H1 (cell line): ENCODE measurements around the gene LGALS4. TPM values are rescaled to one million over a fixed set of nuclear protein-coding genes. Genes with fewer than 3 reads are reported as not detected.
"Not testable (repeated sequence)": the region's sequence is repeated elsewhere in the genome, so short reads cannot be mapped to it uniquely, and the experiment has no call there.

Experiments used
- CTCF ChIA-PET: fragments of 300-600 bp; sonication (Branson Sonifier 250); formaldehyde crosslinking; loops from one replicate; lab custom pipeline; 2021; ENCODE audit not compliant: partially characterized antibody; lab: Charles Lee
- POLR2A ChIA-PET: fragments of 300-600 bp; sonication (Branson Sonifier 250); formaldehyde crosslinking; loops from one replicate; lab custom pipeline; 2021; ENCODE audit warnings: inconsistent platforms; ENCODE audit not compliant: partially characterized antibody; lab: Charles Lee
- DNase-seq, 2 experiments: peaks; one replicate each; pipeline versions ENCODE4 v3.0.0 to v3.0.0-alpha.2; 2010 to 2022; ENCODE audit warnings: low spot score in 2 of 2, low read depth in 1 of 2, mixed read lengths in 1 of 2
- FAIRE-seq: peaks from 2 replicates; lab custom pipeline; 2011; peaks lifted over from hg19 to GRCh38; lab: Jason Lieb, UNC
- H2AFZ ChIP-seq: 2 replicates; pipeline ENCODE4 v1.8.1; 2012; ENCODE audit warnings: low read length, inconsistent platforms
- H2AK5ac ChIP-seq: 2 replicates; pipeline ENCODE4 v1.6.1; 2013; ENCODE audit warnings: low read depth, low read length
- H2BK120ac ChIP-seq: replicated peaks from 2 replicates; pipeline ENCODE3; 2013; ENCODE audit warnings: low read depth, low read length, inconsistent platforms
- H2BK12ac ChIP-seq: 2 replicates; pipeline ENCODE4 v1.6.1; 2013; ENCODE audit warnings: low read depth, low read length
- H2BK15ac ChIP-seq: 2 replicates; pipeline ENCODE4 v1.6.1; 2013; ENCODE audit warnings: low read length
- H2BK20ac ChIP-seq: 2 replicates; pipeline ENCODE4 v1.6.1; 2013; ENCODE audit warnings: low read length
- H2BK5ac ChIP-seq: 2 replicates; pipeline ENCODE4 v1.6.1; 2013; ENCODE audit warnings: low read depth, low read length
- H3K14ac ChIP-seq: 2 replicates; pipeline ENCODE4 v1.6.1; 2013; ENCODE audit warnings: inconsistent platforms; ENCODE audit not compliant: insufficient read length
- H3K18ac ChIP-seq: 2 replicates; pipeline ENCODE4 v1.6.1; 2013; ENCODE audit warnings: low read length; ENCODE audit errors: extremely low read depth
- H3K23ac ChIP-seq: 2 replicates; pipeline ENCODE4 v1.6.1; 2013; ENCODE audit warnings: inconsistent platforms; ENCODE audit not compliant: insufficient read length
- H3K23me2 ChIP-seq: 2 replicates; pipeline ENCODE4 v1.6.1; 2013; ENCODE audit warnings: low read depth, low read length
- H3K27ac ChIP-seq: 2 replicates; pipeline ENCODE4 v1.6.1; 2011; ENCODE audit warnings: low read depth, low read length, inconsistent platforms
- H3K27me3 ChIP-seq, 4 experiments: replicated peaks in 1 of 4; 1 replicate in 1 of 4; 2 replicates in 3 of 4; pipeline versions ENCODE4 v1.6.1 to v1.8.1; 2011 to 2013; ENCODE audit warnings: low read length in 3 of 4, mild to moderate bottlenecking in 3 of 4, inconsistent platforms in 2 of 4, mixed read lengths in 2 of 4, moderate library complexity in 1 of 4; ENCODE audit not compliant: control insufficient read depth in 3 of 4, insufficient read depth in 3 of 4; ENCODE audit errors: extremely low read depth in 1 of 4
- H3K36me3 ChIP-seq, 4 experiments: 2 replicates each; pipeline versions ENCODE4 v1.6.1 to v1.8.1; 2011 to 2013; ENCODE audit warnings: mild to moderate bottlenecking in 4 of 4, low read length in 3 of 4, moderate library complexity in 2 of 4, control low read depth in 1 of 4, inconsistent platforms in 1 of 4; ENCODE audit not compliant: insufficient read depth in 4 of 4, control insufficient read depth in 2 of 4
- H3K4ac ChIP-seq: replicated peaks from 2 replicates; pipeline ENCODE3; 2013; ENCODE audit warnings: low read length, low read depth, mixed read lengths, inconsistent platforms; ENCODE audit not compliant: insufficient read length
- H3K4me1 ChIP-seq, 4 experiments: replicated peaks in 1 of 4; 1 replicate in 1 of 4; 2 replicates in 3 of 4; pipeline versions ENCODE4 v1.6.1 to v1.8.1; 2011 to 2013; ENCODE audit warnings: low read length in 3 of 4, inconsistent platforms in 2 of 4, mixed read lengths in 1 of 4; ENCODE audit not compliant: insufficient read depth in 4 of 4, control insufficient read depth in 3 of 4
- H3K4me2 ChIP-seq, 2 experiments: 2 replicates each; pipeline versions ENCODE4 v1.6.1 to v1.8.1; 2011 to 2013; ENCODE audit warnings: low read depth in 2 of 2, low read length in 2 of 2, control low read depth in 1 of 2, inconsistent platforms in 1 of 2, mild to moderate bottlenecking in 1 of 2; ENCODE audit not compliant: insufficient read depth in 1 of 2
- H3K4me3 ChIP-seq, 4 experiments: fragments of 200-600, 300-600 bp in 1 of 4; sonication (generic), shearing (Covaris generic), sonication (Bioruptor Twin) in 1 of 4; 2 replicates each; pipeline versions ENCODE4 v1.5.1 to v1.8.1; 2011 to 2016; ENCODE audit warnings: low read length in 4 of 4, low read depth in 3 of 4, control low read depth in 2 of 4, inconsistent platforms in 2 of 4, mild to moderate bottlenecking in 2 of 4, mixed read lengths in 1 of 4, moderate library complexity in 1 of 4; ENCODE audit not compliant: insufficient read depth in 2 of 4; ENCODE audit errors: extremely low read depth in 1 of 4
- H3K56ac ChIP-seq: replicated peaks from 2 replicates; pipeline ENCODE3; 2013; ENCODE audit warnings: low read depth, mild to moderate bottlenecking, mixed read lengths, low read length, inconsistent platforms; ENCODE audit not compliant: insufficient read length
- H3K79me1 ChIP-seq: 2 replicates; pipeline ENCODE4 v1.6.1; 2013; ENCODE audit warnings: low read depth, low read length, control low read depth
- H3K79me2 ChIP-seq, 2 experiments: 2 replicates each; pipeline versions ENCODE4 v1.6.1 to v1.8.1; 2012 to 2013; ENCODE audit warnings: low read length in 2 of 2, mild to moderate bottlenecking in 2 of 2, inconsistent platforms in 1 of 2; ENCODE audit not compliant: insufficient read depth in 2 of 2, control insufficient read depth in 1 of 2
- H3K9ac ChIP-seq, 4 experiments: replicated peaks in 1 of 4; 1 replicate in 1 of 4; 2 replicates in 3 of 4; pipeline versions ENCODE4 v1.6.1 to v1.8.1; 2011 to 2013; ENCODE audit warnings: low read depth in 3 of 4, low read length in 3 of 4, control low read depth in 2 of 4, mild to moderate bottlenecking in 2 of 4, moderate library complexity in 2 of 4, inconsistent platforms in 1 of 4; ENCODE audit errors: extremely low read depth in 1 of 4
- H3K9me3 ChIP-seq, 2 experiments: 2 replicates each; pipeline versions ENCODE4 v1.6.1 to v1.8.1; 2012 to 2013; ENCODE audit warnings: mild to moderate bottlenecking in 2 of 2, moderate library complexity in 2 of 2, control low read depth in 1 of 2, inconsistent platforms in 1 of 2, low read depth in 1 of 2, low read length in 1 of 2, mixed read lengths in 1 of 2; ENCODE audit not compliant: insufficient read depth in 2 of 2
- H4K20me1 ChIP-seq, 2 experiments: replicated peaks in 1 of 2; 2 replicates each; pipeline versions ENCODE3 to v1.8.1; 2011 to 2013; ENCODE audit warnings: inconsistent platforms in 2 of 2, low read length in 2 of 2, mild to moderate bottlenecking in 1 of 2; ENCODE audit not compliant: insufficient read depth in 2 of 2, control insufficient read depth in 1 of 2
- H4K5ac ChIP-seq: 2 replicates; pipeline ENCODE4 v1.6.1; 2013; ENCODE audit warnings: low read length, low read depth, mixed read lengths, inconsistent platforms; ENCODE audit not compliant: insufficient read length
- H4K8ac ChIP-seq: 2 replicates; pipeline ENCODE4 v1.8.0; 2013; ENCODE audit warnings: mild to moderate bottlenecking, moderate library complexity, low read length, inconsistent platforms; ENCODE audit not compliant: insufficient read depth; ENCODE audit errors: extremely low read depth
- H4K91ac ChIP-seq: replicated peaks from 2 replicates; pipeline ENCODE3; 2013; ENCODE audit warnings: low read length, mixed read lengths, inconsistent platforms; ENCODE audit not compliant: insufficient read length
- WGBS, 2 experiments: shearing (Covaris generic) in 1 of 2; methylation state at CpG; one replicate each; pipeline versions ENCODE4 v1.1.6 to v1.1.7; 2013 to 2015; ENCODE audit warnings: low lambda C conversion rate in 2 of 2, mixed read lengths in 2 of 2, inconsistent platforms in 1 of 2, low coverage in 1 of 2, missing lambda C conversion rate in 1 of 2; ENCODE audit not compliant: insufficient replicate concordance in 2 of 2, insufficient coverage in 1 of 2, insufficient read length in 1 of 2; ENCODE audit errors: extremely low coverage in 1 of 2, missing lambda C conversion rate in 1 of 2; 5-methylcytosine and 5-hydroxymethylcytosine counted together
- polyA plus RNA-seq, 7 experiments: library from polyadenylated mRNA; depleted of rRNA in 3 of 7; stranded (reverse) in 5 of 7; unstranded in 2 of 7; fragments of >200 nt in 5 of 7; fragments of 200-250 nt in 2 of 7; gene quantifications; 1 replicate in 5 of 7; 2 replicates in 1 of 7; 4 replicates in 1 of 7; pipeline versions ENCODE4 v1.2.1 to v1.2.3, GENCODE V29; 2011 to 2013; ENCODE audit warnings: missing spikeins in 2 of 7, mixed read lengths in 2 of 7
- total RNA-seq: library from RNA; stranded (reverse); fragmentation: NEBNext Ultra II Directional; extraction: Animal tissue kit (Norgen Biotek cat#: 25700); gene quantifications from 2 replicates; pipeline ENCODE4 v1.2.1, GENCODE V29; 2021

LGALS4 gene
- total and polyA plus RNA-seq, 2 of the 8 experiments (the other 6 are each of a cell fraction or from before 2014, with no cell fraction given): 0.32 to 0.37 TPM

- H3K27me3 ChIP-seq, H2BK5ac ChIP-seq, H2AFZ ChIP-seq, H3K18ac ChIP-seq, H3K4ac ChIP-seq, POLR2A ChIA-PET, H2AK5ac ChIP-seq, H3K79me2 ChIP-seq, DNase-seq, H4K5ac ChIP-seq, CTCF ChIA-PET, H2BK15ac ChIP-seq, H4K20me1 ChIP-seq, H3K36me3 ChIP-seq, H3K4me3 ChIP-seq, H4K8ac ChIP-seq, H2BK20ac ChIP-seq, H2BK120ac ChIP-seq, H3K4me2 ChIP-seq, H3K23ac ChIP-seq, H4K91ac ChIP-seq, H3K27ac ChIP-seq, H3K56ac ChIP-seq, H3K14ac ChIP-seq, H3K9ac ChIP-seq, FAIRE-seq, H3K79me1 ChIP-seq, H3K9me3 ChIP-seq, H2BK12ac ChIP-seq: not testable (repeated sequence)
- WGBS, 2 experiments: 91% methylated on average over 12 of the region's 37 CpGs; no CpG with 5 or more reads in 1 of the 2 experiments
- H3K4me1 ChIP-seq: peaks cover 0 to 10% (median 4%) of the 10 kb centered on the region in 4 experiments; a peak in 6 of 7 replicates
- H3K23me2 ChIP-seq: peaks cover 11% of the 10 kb centered on the region
These were observed 43.0 kb upstream of the LGALS4 start for GRCh38 chr19:38855751-38856150.

DNA sequence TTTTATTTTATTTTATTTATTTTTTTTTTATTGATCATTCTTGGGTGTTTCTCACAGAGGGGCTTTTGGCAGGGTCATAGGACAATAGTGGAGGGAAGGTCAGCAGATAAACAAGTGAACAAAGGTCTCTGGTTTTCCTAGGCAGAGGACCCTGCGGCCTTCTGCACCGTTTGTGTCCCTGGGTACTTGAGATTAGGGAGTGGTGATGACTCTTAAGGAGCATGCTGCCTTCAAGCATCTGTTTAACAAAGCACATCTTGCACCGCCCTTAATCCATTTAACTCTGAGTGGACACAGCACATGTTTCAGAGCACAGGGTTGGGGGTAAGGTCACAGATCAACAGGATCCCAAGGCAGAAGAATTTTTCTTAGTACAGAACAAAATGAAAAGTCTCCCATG lies 42.2 kb upstream of the LGALS4 start:
- H3K9me3 ChIP-seq, H2BK12ac ChIP-seq, H4K20me1 ChIP-seq, H4K8ac ChIP-seq, H3K23ac ChIP-seq, CTCF ChIA-PET, H3K56ac ChIP-seq, H2BK15ac ChIP-seq, H2BK5ac ChIP-seq, H3K4me3 ChIP-seq, DNase-seq, H3K18ac ChIP-seq, H3K4ac ChIP-seq, H3K27ac ChIP-seq, H3K4me2 ChIP-seq, H3K9ac ChIP-seq, H4K91ac ChIP-seq, H3K79me2 ChIP-seq, H4K5ac ChIP-seq, POLR2A ChIA-PET, H2BK120ac ChIP-seq, H3K27me3 ChIP-seq, H3K14ac ChIP-seq, H3K79me1 ChIP-seq, H3K36me3 ChIP-seq, FAIRE-seq, H2AFZ ChIP-seq, H2BK20ac ChIP-seq, H2AK5ac ChIP-seq: not testable (repeated sequence)
- 100% methylated on average over 2 of the region's 3 CpGs; no CpG with 5 or more reads in 1 of the 2 experiments for WGBS, 2 experiments
- Histone ChIP-seq H3K23me2 (peaks cover 13% of the 10 kb centered on the region), H3K4me1 (peaks cover 0 to 10% (median 6%) of the 10 kb centered on the region in 4 experiments; a peak in 6 of 7 replicates)
